GM12875 (cell line): Measurements from ENCODE around the gene RHOT1.
A peak's percentile ranks its signal among the peaks of the same experiment; 100 is the strongest.

Experiments used
- H3K4me3 ChIP-seq: one replicate; pipeline ENCODE4 v1.5.1; 2011; ENCODE audit warnings: low read depth, low read length, control low read depth
- CTCF ChIP-seq: IDR thresholded peaks from 2 replicates; pipeline ENCODE4 v1.5.1; 2011; ENCODE audit warnings: low read depth, mild to moderate bottlenecking, control low read depth, inconsistent platforms, low read length, moderate library complexity, borderline replicate concordance; ENCODE audit not compliant: insufficient read depth

RHOT1 gene

DNA sequence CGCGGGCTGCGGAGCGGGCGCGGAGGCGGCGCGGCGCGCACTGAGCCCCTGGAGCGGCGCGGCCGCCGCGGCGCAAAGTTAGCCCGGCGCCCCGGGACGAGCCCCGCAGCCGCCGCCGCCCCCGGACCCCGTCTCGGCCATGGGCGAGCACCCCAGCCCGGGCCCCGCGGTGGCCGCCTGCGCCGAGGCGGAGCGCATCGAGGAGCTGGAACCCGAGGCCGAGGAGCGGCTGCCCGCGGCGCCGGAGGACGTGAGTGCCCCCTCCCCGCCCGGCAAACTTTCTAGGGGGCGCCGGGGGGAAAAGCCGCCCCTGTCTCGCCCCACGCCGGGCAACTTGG is 123.7 kb downstream of the RHOT1 start:
- TF ChIP-seq CTCF = no peak
- H3K4me3 ChIP-seq = peak overlapping the region; percentile 43

- peak overlapping the region; percentile 43 for H3K4me3 ChIP-seq
These were observed 124.3 kb downstream of the RHOT1 start for GRCh38 chr17:32266389-32267301.

GRCh38 chr17:32267690-32268205 is 125.4 kb downstream of the RHOT1 start:
- no peak overlapping the region for H3K4me3 ChIP-seq
- TF ChIP-seq CTCF = no peak

More at GRCh38 chr17:32266389-32267301, 124.3 kb downstream of the RHOT1 start:
- TF ChIP-seq CTCF = no peak

- TF ChIP-seq CTCF = no peak
These were observed 126.5 kb downstream of the RHOT1 start for GRCh38 chr17:32268734-32269288.

GRCh38 chr17:32269377-32269776 is 127.1 kb downstream of the RHOT1 start:
- H3K4me3 ChIP-seq = no peak overlapping the region
- TF ChIP-seq CTCF = no peak

More at GRCh38 chr17:32268734-32269288, 126.5 kb downstream of the RHOT1 start:
- no peak overlapping the region for H3K4me3 ChIP-seq

- H3K4me3 ChIP-seq = no peak overlapping the region
- TF ChIP-seq CTCF = no peak
These were observed 129.5 kb downstream of the RHOT1 start for GRCh38 chr17:32271844-32272243.
